ENCODE measurements around the gene PCSK6.
"Not testable (repeated sequence)": the region's sequence is repeated elsewhere in the genome, so short reads cannot be mapped to it uniquely, and the experiment has no call there.

Gene PCSK6

GRCh38 chr15:101372960-101373525, 116.5 kb downstream of the PCSK6 start:
- DNase-seq = no peak

GRCh38 chr15:101372149-101372577, 117.3 kb downstream of the PCSK6 start:
- no peak for DNase-seq

- DNase-seq = no peak
Observed at GRCh38 chr15:101371519-101371918, 118.0 kb downstream of the PCSK6 start.

- DNase-seq = no peak
Observed at GRCh38 chr15:101371081-101371480, 118.4 kb downstream of the PCSK6 start.

- DNase-seq = no peak
Observed at GRCh38 chr15:101370330-101371024, 119.0 kb downstream of the PCSK6 start.

- DNase-seq = no peak
Observed at GRCh38 chr15:101369676-101370075, 119.8 kb downstream of the PCSK6 start.

- no peak for DNase-seq
Observed at GRCh38 chr15:101368861-101369642, 120.5 kb downstream of the PCSK6 start.

GRCh38 chr15:101368086-101368780, 121.3 kb downstream of the PCSK6 start:
- no peak for DNase-seq

- no peak for DNase-seq
Observed at GRCh38 chr15:101366853-101367252, 122.7 kb downstream of the PCSK6 start.

- DNase-seq = no peak
Observed at GRCh38 chr15:101362986-101363566, 126.4 kb downstream of the PCSK6 start.

- no peak for DNase-seq
Observed at GRCh38 chr15:101362359-101362758, 127.1 kb downstream of the PCSK6 start.

GRCh38 chr15:101361418-101361817, 128.1 kb downstream of the PCSK6 start:
- no peak for DNase-seq

GRCh38 chr15:101359365-101359947, 130.1 kb downstream of the PCSK6 start:
- no peak for DNase-seq

GRCh38 chr15:101358895-101359294, 130.6 kb downstream of the PCSK6 start:
- no peak for DNase-seq

- no peak for DNase-seq
Observed at GRCh38 chr15:101357885-101358284, 131.6 kb downstream of the PCSK6 start.

- no peak for DNase-seq
Observed at GRCh38 chr15:101357333-101357732, 132.2 kb downstream of the PCSK6 start.

GRCh38 chr15:101356512-101357172, 132.9 kb downstream of the PCSK6 start:
- DNase-seq = not testable (repeated sequence)

GRCh38 chr15:101355678-101356464, 133.6 kb downstream of the PCSK6 start:
- DNase-seq = no peak

- DNase-seq = no peak
Observed at GRCh38 chr15:101354891-101355623, 134.4 kb downstream of the PCSK6 start.

- DNase-seq = no peak
Observed at GRCh38 chr15:101353240-101353639, 136.3 kb downstream of the PCSK6 start.
